Measurements from ENCODE around the gene VSTM2A. TPM values are rescaled to one million over a fixed set of nuclear protein-coding genes. Genes with fewer than 3 reads are reported as not detected.
"Not testable (repeated sequence)": the region's sequence is repeated elsewhere in the genome, so short reads cannot be mapped to it uniquely, and the experiment has no call there.

VSTM2A gene
- total RNA-seq (2014; rRNA removed): not detected in 2 replicates
- polyA plus RNA-seq (2012): not detected

GRCh38 chr7:54541669-54542625 lies at the start of gene VSTM2A:
TSS of gene VSTM2A (plus strand) at chr7:54542375. CDS start at chr7:54542731, 356 bp downstream.
- DNase-seq (ENCODE audit: low read depth): peak; percentile 9

GRCh38 chr7:54504531-54504930 lies 37.6 kb upstream of the VSTM2A start:
- not testable (repeated sequence) for DNase-seq (ENCODE audit: low read depth)

GRCh38 chr7:54529568-54529967 lies 12.6 kb upstream of the VSTM2A start:
- no peak for DNase-seq (ENCODE audit: low read depth)

GRCh38 chr7:54538122-54538521 lies 4.1 kb upstream of the VSTM2A start:
- no peak for DNase-seq (ENCODE audit: low read depth)

GRCh38 chr7:54543051-54543488 lies 895 bp downstream of the VSTM2A start:
- peak; percentile 45 for DNase-seq (ENCODE audit: low read depth)

GRCh38 chr7:54544149-54544526 lies 2.0 kb downstream of the VSTM2A start:
- DNase-seq (ENCODE audit: low read depth): no peak

- no peak for DNase-seq (ENCODE audit: low read depth)
These were observed 2.5 kb downstream of the VSTM2A start for GRCh38 chr7:54544527-54545240.

GRCh38 chr7:54545241-54545563 lies 3.0 kb downstream of the VSTM2A start:
- DNase-seq (ENCODE audit: low read depth): no peak

- no peak for DNase-seq (ENCODE audit: low read depth)
These were observed 4.2 kb downstream of the VSTM2A start for GRCh38 chr7:54546081-54546985.

GRCh38 chr7:54546986-54547314 lies 4.8 kb downstream of the VSTM2A start:
- DNase-seq (ENCODE audit: low read depth): no peak

- DNase-seq (ENCODE audit: low read depth): no peak
These were observed 8.3 kb downstream of the VSTM2A start for GRCh38 chr7:54550471-54550870.

GRCh38 chr7:54556121-54556520 lies 13.9 kb downstream of the VSTM2A start:
- DNase-seq (ENCODE audit: low read depth): no peak

- DNase-seq (ENCODE audit: low read depth): no peak
These were observed 17.2 kb downstream of the VSTM2A start for GRCh38 chr7:54559401-54559800.

- DNase-seq (ENCODE audit: low read depth): no peak
These were observed 18.0 kb downstream of the VSTM2A start for GRCh38 chr7:54560198-54560597.

- no peak for DNase-seq (ENCODE audit: low read depth)
These were observed 18.5 kb downstream of the VSTM2A start for GRCh38 chr7:54560723-54561122.

GRCh38 chr7:54563329-54563916 lies 21.2 kb downstream of the VSTM2A start:
- no peak for DNase-seq (ENCODE audit: low read depth)

- DNase-seq (ENCODE audit: low read depth): no peak
These were observed 23.3 kb downstream of the VSTM2A start for GRCh38 chr7:54565432-54565831.

- peak; percentile 25 for DNase-seq (ENCODE audit: low read depth)
These were observed 39.3 kb downstream of the VSTM2A start for GRCh38 chr7:54581511-54581910.

GRCh38 chr7:54591404-54592386 lies 49.5 kb downstream of the VSTM2A start:
- no peak for DNase-seq (ENCODE audit: low read depth)

GRCh38 chr7:54596747-54597146 lies 54.6 kb downstream of the VSTM2A start:
- no peak for DNase-seq (ENCODE audit: low read depth)
